CD4-positive, alpha-beta memory T cell (primary cell): ENCODE results near the gene ZBTB7B. TPM values are rescaled to one million over a fixed set of nuclear protein-coding genes. Genes with fewer than 3 reads are reported as not detected.
A peak's percentile ranks its signal among the peaks of the same experiment; 100 is the strongest.

Source experiments
- CTCF ChIA-PET: fragments of 350-600 bp; sonication (Branson Sonifier 250); formaldehyde crosslinking; loops from one replicate; lab custom pipeline; 2021; ENCODE audit warnings: inconsistent platforms; ENCODE audit not compliant: partially characterized antibody; lab: Charles Lee
- POLR2A ChIA-PET: fragments of 350-600 bp; sonication (Branson Sonifier 250); formaldehyde crosslinking; loops from one replicate; lab custom pipeline; 2021; ENCODE audit not compliant: partially characterized antibody; lab: Charles Lee
- DNase-seq, 5 donors: peaks; one replicate each; pipeline versions ENCODE4 v3.0.0 to v3.0.0-alpha.2; 2020 to 2022; ENCODE audit warnings: mixed read lengths in 1 of 5
- H3K27ac ChIP-seq: one replicate; pipeline ENCODE4 v1.7.0; 2013; ENCODE audit warnings: low read depth, low read length
- H3K27me3 ChIP-seq: 2 replicates; pipeline ENCODE4 v1.7.0; 2013; ENCODE audit warnings: mild to moderate bottlenecking, low read length, moderate library complexity; ENCODE audit not compliant: insufficient read depth
- H3K36me3 ChIP-seq: 2 replicates; pipeline ENCODE4 v1.7.0; 2013; ENCODE audit warnings: mild to moderate bottlenecking, low read length, moderate library complexity; ENCODE audit not compliant: insufficient read depth
- H3K4me1 ChIP-seq: 2 replicates; pipeline ENCODE4 v1.7.0; 2013; ENCODE audit warnings: mild to moderate bottlenecking, low read length, moderate library complexity; ENCODE audit not compliant: insufficient read depth
- H3K4me3 ChIP-seq, 2 donors: one replicate each; pipeline ENCODE4 v1.7.0; 2013; ENCODE audit warnings: low read length in 2 of 2, mild to moderate bottlenecking in 1 of 2
- H3K9me3 ChIP-seq, 2 donors: one replicate each; pipeline ENCODE4 v1.7.0; 2013; ENCODE audit warnings: low read length in 2 of 2, control low read depth in 1 of 2; ENCODE audit not compliant: control insufficient read depth in 1 of 2
- H3K27ac Mint-ChIP-seq, 7 donors: one replicate each; pipeline ENCODE4 v1.8.0; 2020 to 2021; ENCODE audit warnings: mixed read lengths in 7 of 7, mild to moderate bottlenecking in 6 of 7, inconsistent platforms in 3 of 7, moderate library complexity in 3 of 7
- H3K27me3 Mint-ChIP-seq, 2 donors: one replicate each; pipeline ENCODE4 v1.8.0; 2020 to 2021; ENCODE audit warnings: mixed read lengths in 2 of 2
- H3K36me3 Mint-ChIP-seq, 2 donors: one replicate each; pipeline ENCODE4 v1.8.0; 2020 to 2021; ENCODE audit warnings: mixed read lengths in 2 of 2, inconsistent platforms in 1 of 2, mild to moderate bottlenecking in 1 of 2
- H3K4me1 Mint-ChIP-seq, 4 donors: one replicate each; pipeline ENCODE4 v1.8.0; 2020 to 2021; ENCODE audit warnings: mixed read lengths in 4 of 4, mild to moderate bottlenecking in 1 of 4
- H3K4me3 Mint-ChIP-seq, 8 donors: one replicate each; pipeline ENCODE4 v1.8.0; 2020 to 2021; ENCODE audit warnings: mixed read lengths in 8 of 8, mild to moderate bottlenecking in 7 of 8, moderate library complexity in 6 of 8, inconsistent platforms in 3 of 8
- H3K9me3 Mint-ChIP-seq, 8 donors: one replicate each; pipeline ENCODE4 v1.8.0; 2020 to 2021; ENCODE audit warnings: mixed read lengths in 8 of 8, mild to moderate bottlenecking in 5 of 8, inconsistent platforms in 3 of 8, moderate library complexity in 1 of 8
- intact Hi-C: fragments of 100-400 bp; cut with micrococcal nuclease; formaldehyde crosslinking; loops from one replicate; pipeline ENCODE4 v1.15.1; 2023
- polyA plus RNA-seq, 2 donors: library from polyadenylated mRNA; unstranded; fragments of 300-500 nt; fragmentation: Illumina TruSeq; gene quantifications; one replicate each; pipeline ENCODE4 v1.2.3, GENCODE V29; 2021
- total RNA-seq, 2 experiments: library from RNA; stranded (reverse); gene quantifications; one replicate each; pipeline ENCODE4 v1.2.3, GENCODE V29; 2021

The ZBTB7B gene
- total and polyA plus RNA-seq, 4 experiments from 2014 or later: 3.4 to 92.7 (median 48.9) TPM

DNA sequence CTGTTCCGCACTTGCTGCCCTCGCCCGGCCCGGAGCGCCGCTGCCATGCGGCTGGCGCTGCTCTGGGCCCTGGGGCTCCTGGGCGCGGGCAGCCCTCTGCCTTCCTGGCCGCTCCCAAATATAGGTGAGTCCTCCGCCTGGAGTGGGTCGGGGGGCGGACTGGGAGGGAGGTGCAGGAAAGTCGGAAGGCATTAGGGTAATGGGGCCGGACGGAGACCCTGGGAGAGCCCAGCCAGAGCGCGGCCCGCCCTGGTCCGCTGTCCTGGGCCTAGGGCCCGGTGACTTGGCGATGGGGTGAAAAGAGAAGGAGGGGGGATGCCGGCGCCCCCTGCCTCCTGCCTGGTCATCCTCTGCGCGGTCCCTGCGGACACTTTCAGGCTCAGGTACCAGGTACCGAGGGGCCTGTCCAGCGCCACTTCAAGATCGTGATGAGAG lies 48.8 kb downstream of the ZBTB7B start:
- intact Hi-C loops: loop anchor here (1.0 to 5.0 kb wide), 6 partner anchors 34 to 492 kb away; partner anchors contain the start of genes CKS1B, FLAD1 and ZBTB7B
- ChIA-PET CTCF (interaction anchor here (0.6 to 10.7 kb wide), 21 partner anchors 9 to 142 kb away, joined by 3 to 203 read pairs (median 4); partner anchors contain the start of genes EFNA4, KRTCAP2, PBXIP1 and PMVK), POLR2A (interaction anchor here (0.6 to 6.9 kb wide), 26 partner anchors 11 to 492 kb away, joined by 3 to 83 read pairs (median 4); partner anchors contain the start of genes CKS1B, EFNA3, EFNA4 and FLAD1)
- no peaks in the 10 kb centered on the region for H3K36me3 ChIP-seq
- Mint-ChIP-seq H3K9me3 (no peaks in the 10 kb centered on the region), H3K4me1 (peaks cover 14 to 33% (median 27%) of the 10 kb centered on the region in 4 donors), H3K36me3 (peaks cover 0 to 6% of the 10 kb centered on the region in 2 donors), H3K27me3 (no peaks in the 10 kb centered on the region), H3K4me3 (peak overlapping the region; percentile 83 to 89 (median 86)), H3K27ac (peak overlapping the region in 3 of 7 donors; percentile 17 to 93 (median 77))
- H3K4me3 ChIP-seq: peak overlapping the region; percentile 52 to 66
- H3K27me3 ChIP-seq: no peaks in the 10 kb centered on the region
- H3K4me1 ChIP-seq: peaks cover 27% of the 10 kb centered on the region
- H3K9me3 ChIP-seq: no peaks in the 10 kb centered on the region
- no peak for DNase-seq
- H3K27ac ChIP-seq: peak overlapping the region; percentile 61

DNA sequence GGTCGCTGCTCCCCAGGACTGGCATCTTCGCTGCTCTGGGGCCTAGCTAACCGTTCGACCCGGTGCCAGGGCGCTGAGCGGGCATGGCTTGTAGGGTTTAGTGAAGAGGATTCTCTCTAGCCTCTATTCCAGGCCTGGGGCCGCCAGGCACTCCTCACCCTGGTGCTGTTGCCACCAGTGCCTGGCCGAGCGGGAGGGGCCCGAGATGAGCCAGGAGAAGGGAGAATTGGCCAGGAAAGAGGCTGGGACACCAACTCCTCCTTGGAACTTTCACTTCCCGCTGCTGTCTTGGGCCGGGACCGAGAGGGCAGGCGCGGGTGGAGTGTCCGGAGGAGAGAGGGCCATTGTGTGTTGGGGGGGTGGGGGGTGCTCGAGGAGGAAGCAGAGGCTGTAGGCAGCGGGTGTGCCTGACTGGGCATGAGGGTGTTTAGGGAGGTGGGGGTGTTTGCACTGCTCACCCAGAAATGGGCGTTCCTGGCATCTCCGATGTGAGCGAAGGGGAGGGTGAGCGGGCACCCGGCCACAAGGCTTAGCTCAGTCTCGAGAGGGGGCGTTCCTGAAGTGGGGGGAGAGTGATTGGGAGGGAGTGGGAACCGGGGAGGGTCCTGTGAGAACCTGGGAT lies 49.3 kb downstream of the ZBTB7B start:
- Mint-ChIP-seq H3K27me3 (no peaks in the 10 kb centered on the region), H3K9me3 (no peaks in the 10 kb centered on the region), H3K4me1 (peaks cover 14 to 33% (median 27%) of the 10 kb centered on the region in 4 donors), H3K27ac (peak overlapping the region; percentile 56 to 93 (median 77)), H3K4me3 (peak overlapping the region; percentile 83 to 89 (median 86)), H3K36me3 (peaks cover 0 to 9% of the 10 kb centered on the region in 2 donors)
- peaks cover 27% of the 10 kb centered on the region for H3K4me1 ChIP-seq
- H3K4me3 ChIP-seq: peak overlapping the region; percentile 52 to 66
- ChIA-PET POLR2A (interaction anchor here (0.7 to 6.9 kb wide), 17 partner anchors 10 to 142 kb away, joined by 3 to 83 read pairs (median 6); partner anchors contain the start of genes CKS1B, EFNA3, EFNA4 and FLAD1), CTCF (interaction anchor here (0.7 to 10.7 kb wide), 11 partner anchors 9 to 121 kb away, joined by 3 to 203 read pairs (median 8); partner anchors contain the start of genes EFNA4, KRTCAP2, LENEP and PYGO2)
- no peaks in the 10 kb centered on the region for H3K9me3 ChIP-seq
- H3K27me3 ChIP-seq: no peaks in the 10 kb centered on the region
- peak; percentile 32 to 73 (median 36) for DNase-seq
- intact Hi-C loops: loop anchor here (1.0 to 5.0 kb wide), 7 partner anchors 9 to 493 kb away; partner anchors contain the start of genes CKS1B, FLAD1 and ZBTB7B
- H3K36me3 ChIP-seq: no peaks in the 10 kb centered on the region
- peak overlapping the region; percentile 61 for H3K27ac ChIP-seq

DNA sequence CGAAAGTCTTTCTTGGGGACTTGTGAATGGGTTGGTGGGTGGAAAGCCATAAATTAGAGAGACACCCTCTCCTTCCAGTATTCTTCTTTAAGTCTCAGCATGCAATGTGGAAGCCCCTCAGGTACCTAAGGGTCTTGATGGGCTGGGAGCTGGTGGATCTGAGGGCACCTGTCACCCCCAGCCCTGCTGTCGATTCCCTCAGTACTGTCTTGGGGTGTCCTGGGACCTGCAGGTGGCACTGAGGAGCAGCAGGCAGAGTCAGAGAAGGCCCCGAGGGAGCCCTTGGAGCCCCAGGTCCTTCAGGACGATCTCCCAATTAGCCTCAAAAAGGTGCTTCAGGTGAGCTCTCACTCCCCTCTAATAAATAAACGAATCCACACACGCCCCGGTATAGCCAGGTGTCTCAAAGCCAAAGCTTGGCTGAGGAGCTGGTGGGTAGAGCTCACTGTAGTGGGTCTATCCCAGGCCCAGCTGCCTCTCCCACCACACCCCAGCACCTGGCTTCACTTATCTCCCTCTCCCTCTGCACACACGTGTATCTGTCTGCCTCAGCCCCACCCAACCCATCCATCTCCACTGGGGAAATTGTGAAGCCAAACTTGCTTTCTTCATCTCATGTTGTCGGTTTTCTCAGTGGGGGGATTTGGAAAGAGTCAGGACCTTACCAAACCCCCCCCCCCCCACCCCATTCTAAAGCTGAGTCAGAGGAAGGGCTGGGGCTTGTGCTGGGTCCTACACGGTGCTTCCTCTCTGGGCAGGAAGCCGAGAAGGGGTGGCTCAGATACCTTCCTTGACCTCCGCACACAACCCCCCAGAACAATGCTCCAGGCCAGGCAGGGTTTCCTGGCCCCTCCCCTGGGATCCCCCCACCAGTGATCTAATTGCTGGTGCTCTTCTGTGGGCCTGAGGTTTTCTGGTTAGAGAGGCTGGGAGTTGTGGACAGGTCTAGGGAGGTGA lies 50.1 kb downstream of the ZBTB7B start:
- Mint-ChIP-seq H3K27me3 (no peaks in the 10 kb centered on the region), H3K36me3 (peaks cover 0 to 9% of the 10 kb centered on the region in 2 donors), H3K9me3 (no peaks in the 10 kb centered on the region), H3K27ac (peak overlapping the region; percentile 56 to 93 (median 78)), H3K4me1 (peaks cover 14 to 33% (median 27%) of the 10 kb centered on the region in 4 donors), H3K4me3 (peak overlapping the region; percentile 83 to 89 (median 86))
- Histone ChIP-seq H3K4me1 (peaks cover 27% of the 10 kb centered on the region), H3K27me3 (no peaks in the 10 kb centered on the region), H3K9me3 (no peaks in the 10 kb centered on the region), H3K4me3 (peak overlapping the region; percentile 52 to 66), H3K36me3 (no peaks in the 10 kb centered on the region), H3K27ac (peak overlapping the region; percentile 61)
- POLR2A ChIA-PET: interaction anchor here (1.5 to 6.9 kb wide), 6 partner anchors 9 to 97 kb away, joined by 4 to 83 read pairs (median 17); partner anchors contain the start of genes EFNA4, FLAD1 and PBXIP1
- CTCF ChIA-PET: interaction anchor here (0.7 to 10.7 kb wide), 14 partner anchors 8 to 120 kb away, joined by 3 to 203 read pairs (median 6); partner anchors contain the start of genes EFNA3, EFNA4, FLAD1 and KRTCAP2
- intact Hi-C loops: loop anchor here (1.0 to 5.0 kb wide), 2 partner anchors 9 to 50 kb away; partner anchors contain the start of gene ZBTB7B
- peak in 2 of 5 donors; percentile 16 to 19 for DNase-seq

DNA sequence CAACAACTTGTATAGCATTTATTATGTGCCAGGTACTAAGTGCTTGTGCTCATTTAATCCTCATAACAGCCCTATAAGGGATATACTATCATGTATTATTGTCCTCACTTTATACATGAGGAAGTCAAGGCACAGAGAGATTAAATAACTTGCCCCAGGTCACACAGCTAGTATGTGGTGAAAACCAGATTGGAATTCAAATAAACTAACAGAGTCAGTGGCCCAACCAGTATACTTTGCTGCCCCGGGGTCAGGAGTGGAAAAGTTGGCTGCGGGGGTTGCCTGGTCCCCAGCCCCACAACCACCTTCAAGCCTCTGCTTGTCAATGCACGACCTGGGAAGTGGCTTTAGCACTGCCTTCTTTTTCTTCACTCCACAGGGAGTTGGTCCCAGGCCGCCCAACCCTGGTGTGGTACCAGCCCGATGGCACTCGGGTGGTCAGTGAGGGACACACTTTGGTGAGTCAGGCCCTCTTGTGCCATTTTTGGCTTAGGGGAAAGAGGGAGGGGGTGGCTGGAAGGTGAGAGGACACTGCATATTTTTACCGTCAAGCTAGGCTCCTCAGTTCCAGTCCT lies 51.0 kb downstream of the ZBTB7B start:
- DNase-seq: no peak
- Mint-ChIP-seq H3K4me3 (peak overlapping the region in 3 of 8 donors; percentile 56 to 74 (median 66)), H3K9me3 (no peaks in the 10 kb centered on the region), H3K4me1 (peaks cover 14 to 33% (median 27%) of the 10 kb centered on the region in 4 donors), H3K27ac (peak overlapping the region in 3 of 7 donors; percentile 7 to 78 (median 33)), H3K27me3 (no peaks in the 10 kb centered on the region), H3K36me3 (peaks cover 0 to 17% of the 10 kb centered on the region in 2 donors)
- H3K4me1 ChIP-seq: peaks cover 27% of the 10 kb centered on the region
- intact Hi-C loops: loop anchor here (5.0 kb wide), 1 partner anchor 51 kb away; the partner anchor contains the start of gene ZBTB7B
- H3K27ac ChIP-seq: no peak overlapping the region
- no peaks in the 10 kb centered on the region for H3K9me3 ChIP-seq
- H3K4me3 ChIP-seq: no peak overlapping the region
- H3K36me3 ChIP-seq: peaks cover 3% of the 10 kb centered on the region
- no peaks in the 10 kb centered on the region for H3K27me3 ChIP-seq
- CTCF ChIA-PET: interaction anchor here (1.1 to 10.7 kb wide), 8 partner anchors 7 to 119 kb away, joined by 3 to 203 read pairs (median 10); partner anchors contain the start of genes EFNA4 and KRTCAP2
- POLR2A ChIA-PET: interaction anchor here (1.0 to 6.9 kb wide), 3 partner anchors 8 to 27 kb away, joined by 4 to 83 read pairs (median 5); partner anchors contain the start of gene EFNA4

DNA sequence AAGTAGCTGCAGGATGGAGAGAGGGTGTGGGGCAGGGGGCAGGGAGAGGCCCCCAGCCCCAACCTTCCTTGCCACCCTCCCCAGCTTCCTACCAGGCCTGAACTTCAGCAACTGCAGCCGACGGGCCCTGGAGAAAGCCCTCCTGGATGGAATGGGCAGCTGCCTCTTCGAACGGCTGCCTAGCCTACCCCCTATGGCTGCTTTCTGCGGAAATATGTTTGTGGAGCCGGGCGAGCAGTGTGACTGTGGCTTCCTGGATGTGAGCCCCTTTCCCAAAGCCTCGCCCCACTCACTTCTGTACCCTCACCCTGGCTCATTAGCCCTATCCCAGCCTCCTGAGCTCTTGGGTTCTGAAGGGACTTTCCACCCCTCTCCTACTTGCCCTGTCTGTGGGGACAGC lies 54.5 kb downstream of the ZBTB7B start:
- peaks cover 3% of the 10 kb centered on the region for H3K36me3 ChIP-seq
- H3K27me3 Mint-ChIP-seq: no peaks in the 10 kb centered on the region
- no peak overlapping the region for H3K27ac ChIP-seq
- no peak for DNase-seq
- no peak overlapping the region for H3K4me3 Mint-ChIP-seq
- POLR2A ChIA-PET: interaction anchor here (1.2 kb wide), 1 partner anchor 28 kb away, joined by 4 read pairs; no protein-coding TSS in a partner anchor
- CTCF ChIA-PET: interaction anchor here (1.3 to 9.1 kb wide), 6 partner anchors 9 to 388 kb away, joined by 3 to 203 read pairs (median 6); partner anchors contain the start of gene ADAM15
- H3K4me3 ChIP-seq: no peak overlapping the region
- peaks cover 0 to 24% of the 10 kb centered on the region in 2 donors for H3K36me3 Mint-ChIP-seq
- no peaks in the 10 kb centered on the region for H3K9me3 ChIP-seq
- H3K27ac Mint-ChIP-seq: no peak overlapping the region
- H3K27me3 ChIP-seq: no peaks in the 10 kb centered on the region
- peaks cover 15 to 23% (median 21%) of the 10 kb centered on the region in 4 donors for H3K4me1 Mint-ChIP-seq
- H3K9me3 Mint-ChIP-seq: no peaks in the 10 kb centered on the region
- intact Hi-C loops: no loop called here
- peaks cover 26% of the 10 kb centered on the region for H3K4me1 ChIP-seq

DNA sequence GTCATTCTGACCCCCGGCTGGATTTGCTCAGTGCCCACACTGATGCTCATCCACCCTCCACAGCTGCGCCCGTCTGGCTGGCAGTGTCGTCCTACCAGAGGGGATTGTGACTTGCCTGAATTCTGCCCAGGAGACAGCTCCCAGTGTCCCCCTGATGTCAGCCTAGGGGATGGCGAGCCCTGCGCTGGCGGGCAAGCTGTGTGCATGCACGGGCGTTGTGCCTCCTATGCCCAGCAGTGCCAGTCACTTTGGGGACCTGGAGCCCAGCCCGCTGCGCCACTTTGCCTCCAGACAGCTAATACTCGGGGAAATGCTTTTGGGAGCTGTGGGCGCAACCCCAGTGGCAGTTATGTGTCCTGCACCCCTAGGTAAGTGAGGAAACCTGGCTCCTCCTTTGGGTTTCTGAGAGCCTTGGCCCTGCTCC lies 55.2 kb downstream of the ZBTB7B start:
- H3K4me3 Mint-ChIP-seq: no peak overlapping the region
- H3K4me3 ChIP-seq: no peak overlapping the region

More for the DNA sequence above, 55.2 kb downstream of the ZBTB7B start:
- CTCF ChIA-PET: interaction anchor here (1.4 to 9.1 kb wide), 4 partner anchors 10 to 388 kb away, joined by 3 to 203 read pairs (median 6); partner anchors contain the start of gene ADAM15
- DNase-seq: no peak
- Histone ChIP-seq H3K36me3 (peaks cover 3% of the 10 kb centered on the region), H3K27ac (no peak overlapping the region), H3K27me3 (no peaks in the 10 kb centered on the region), H3K4me1 (peaks cover 26% of the 10 kb centered on the region), H3K9me3 (no peaks in the 10 kb centered on the region)
- Mint-ChIP-seq H3K27me3 (no peaks in the 10 kb centered on the region), H3K27ac (no peak overlapping the region), H3K36me3 (peaks cover 0 to 24% of the 10 kb centered on the region in 2 donors), H3K4me1 (peaks cover 11 to 22% (median 19%) of the 10 kb centered on the region in 4 donors), H3K9me3 (no peaks in the 10 kb centered on the region)
- intact Hi-C loops: no loop called here
- POLR2A ChIA-PET: interaction anchor here (1.2 kb wide), 1 partner anchor 27 kb away, joined by 4 read pairs; no protein-coding TSS in a partner anchor
